ENCODE data around the gene ABHD12.

Gene ABHD12

DNA sequence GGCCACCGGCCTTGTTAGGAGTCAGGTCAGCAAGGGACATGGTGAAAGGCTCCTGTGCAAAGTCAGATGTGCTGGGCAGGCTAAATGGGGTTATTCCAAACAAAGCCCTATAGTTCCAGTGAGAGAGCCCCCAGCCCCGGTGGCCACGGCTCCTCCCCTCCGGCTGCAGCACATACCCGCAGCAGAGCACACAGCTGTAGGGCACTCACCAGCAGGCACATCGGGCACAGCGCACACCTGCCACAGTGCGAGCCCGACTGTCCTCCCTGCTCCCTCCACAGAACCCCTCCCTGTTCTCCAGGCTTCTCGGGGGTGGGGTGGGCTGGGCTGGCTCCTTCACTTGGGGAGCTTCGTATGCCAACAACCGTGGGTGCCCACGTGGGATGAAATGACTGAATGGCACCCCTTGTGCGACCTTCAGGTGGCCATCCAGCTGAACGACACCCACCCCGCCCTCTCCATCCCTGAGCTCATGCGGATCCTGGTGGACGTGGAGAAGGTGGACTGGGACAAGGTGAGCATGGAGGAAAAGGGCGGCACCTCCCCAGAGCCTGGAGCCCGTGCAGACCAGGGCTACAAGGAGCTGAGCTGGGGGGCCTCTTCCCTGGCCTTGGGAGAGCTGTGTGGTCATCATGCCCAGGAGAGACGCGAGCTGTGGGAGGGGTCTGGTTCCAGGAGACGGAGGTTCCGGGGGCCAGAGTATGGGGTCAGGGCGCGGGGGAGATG, 111.8 kb downstream of the ABHD12 start:
- H3K79me1 ChIP-seq (replicated peaks; ENCODE audit: low read length, poor library complexity, severe bottlenecking): peaks cover 50% of the 10 kb centered on the region
- 94% methylated on average over 26 of the region's 26 CpGs for WGBS
- H3K4me3 ChIP-seq (ENCODE audit: insufficient read depth in 1 of 2, low read depth in 1 of 2, low read length in 2 of 2): no peak overlapping the region
- H3K27me3 ChIP-seq (ENCODE audit: control insufficient read depth in 1 of 2, insufficient read depth in 1 of 2, low read length in 2 of 2): no peaks in the 10 kb centered on the region
- no peak overlapping the region for H2AK5ac ChIP-seq (ENCODE audit: low read length, severe bottlenecking)
- H2BK5ac ChIP-seq (ENCODE audit: low read depth, low read length, poor library complexity, severe bottlenecking): no peak overlapping the region
- no peak overlapping the region for H3K18ac ChIP-seq (ENCODE audit: low read depth in 1 of 2, low read length in 2 of 2)
- no peak overlapping the region for H3K4me2 ChIP-seq (ENCODE audit: low read length, poor library complexity, severe bottlenecking)
- H3K36me3 ChIP-seq (ENCODE audit: control insufficient read depth in 1 of 2, insufficient read depth in 2 of 2, low read depth in 1 of 2, low read length in 2 of 2): peaks cover 99 to 100% of the 10 kb centered on the region in 2 experiments
- H3K9me3 ChIP-seq (ENCODE audit: control insufficient read depth, low read length): no peaks in the 10 kb centered on the region
- no peak overlapping the region for H3K27ac ChIP-seq (ENCODE audit: low read length, poor library complexity, severe bottlenecking)
- H3K4me1 ChIP-seq (ENCODE audit: control insufficient read depth, insufficient read depth, low read depth, low read length): peaks cover 43% of the 10 kb centered on the region
- no peak overlapping the region for H2BK12ac ChIP-seq (ENCODE audit: low read length in 2 of 2)
- H4K91ac ChIP-seq (ENCODE audit: low read length): no peak overlapping the region
- no peak overlapping the region for H3K14ac ChIP-seq (ENCODE audit: low read length in 2 of 2)
- H3K23ac ChIP-seq (ENCODE audit: low read length in 2 of 2): no peak overlapping the region
- DNase-seq: no peak
- no peak overlapping the region for H2AFZ ChIP-seq (ENCODE audit: low read depth, low read length)
- no peak overlapping the region for H4K8ac ChIP-seq (ENCODE audit: low read length)
- H3K4ac ChIP-seq (ENCODE audit: low read depth in 1 of 2, low read length in 2 of 2): no peak overlapping the region
- no peak overlapping the region for H2BK120ac ChIP-seq (ENCODE audit: low read depth, low read length)
- H2BK15ac ChIP-seq (ENCODE audit: low read depth, poor library complexity, severe bottlenecking): no peak overlapping the region
- H3K9ac ChIP-seq (ENCODE audit: low read length): no peak overlapping the region

DNA sequence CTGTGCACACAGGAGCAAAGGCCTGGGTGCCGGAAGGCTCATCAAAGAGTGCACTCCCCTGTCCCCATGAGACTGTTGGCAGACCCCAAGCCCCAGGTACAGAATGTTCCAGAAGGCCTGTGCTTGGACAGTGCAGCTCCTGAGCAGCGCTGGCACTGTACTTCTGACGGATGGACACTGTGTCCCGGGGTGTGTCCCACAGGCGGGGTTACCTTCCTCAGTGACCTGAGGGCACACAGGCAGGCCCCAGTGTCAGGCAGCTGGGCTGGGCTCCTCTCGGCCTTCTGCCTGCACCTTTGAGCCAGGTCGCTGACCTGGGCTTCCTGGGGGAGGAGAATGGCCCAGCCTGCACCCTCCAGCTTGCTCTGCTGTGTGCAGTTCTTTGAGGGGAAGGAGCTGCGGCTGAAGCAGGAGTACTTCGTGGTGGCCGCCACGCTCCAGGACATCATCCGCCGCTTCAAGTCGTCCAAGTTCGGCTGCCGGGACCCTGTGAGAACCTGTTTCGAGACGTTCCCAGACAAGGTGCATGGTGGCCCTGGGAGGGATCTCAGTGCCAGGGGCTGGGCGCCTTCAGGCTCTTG, 112.6 kb downstream of the ABHD12 start:
- no peak overlapping the region for H3K9ac ChIP-seq (ENCODE audit: low read length)
- no peak overlapping the region for H3K4me2 ChIP-seq (ENCODE audit: low read length, poor library complexity, severe bottlenecking)
- no peak overlapping the region for H3K4me3 ChIP-seq (ENCODE audit: insufficient read depth in 1 of 2, low read depth in 1 of 2, low read length in 2 of 2)
- peaks cover 99 to 100% of the 10 kb centered on the region in 2 experiments for H3K36me3 ChIP-seq (ENCODE audit: control insufficient read depth in 1 of 2, insufficient read depth in 2 of 2, low read depth in 1 of 2, low read length in 2 of 2)
- no peak overlapping the region for H3K18ac ChIP-seq (ENCODE audit: low read depth in 1 of 2, low read length in 2 of 2)
- H3K14ac ChIP-seq (ENCODE audit: low read length in 2 of 2): no peak overlapping the region
- H2BK15ac ChIP-seq (ENCODE audit: low read depth, poor library complexity, severe bottlenecking): no peak overlapping the region
- H2BK12ac ChIP-seq (ENCODE audit: low read length in 2 of 2): no peak overlapping the region
- no peak overlapping the region for H2BK5ac ChIP-seq (ENCODE audit: low read depth, low read length, poor library complexity, severe bottlenecking)
- no peak overlapping the region for H3K4ac ChIP-seq (ENCODE audit: low read depth in 1 of 2, low read length in 2 of 2)
- H4K91ac ChIP-seq (ENCODE audit: low read length): no peak overlapping the region
- peaks cover 49% of the 10 kb centered on the region for H3K4me1 ChIP-seq (ENCODE audit: control insufficient read depth, insufficient read depth, low read depth, low read length)
- no peak overlapping the region for H2BK120ac ChIP-seq (ENCODE audit: low read depth, low read length)
- H4K8ac ChIP-seq (ENCODE audit: low read length): no peak overlapping the region
- no peaks in the 10 kb centered on the region for H3K9me3 ChIP-seq (ENCODE audit: control insufficient read depth, low read length)
- no peak overlapping the region for H2AK5ac ChIP-seq (ENCODE audit: low read length, severe bottlenecking)
- H3K27ac ChIP-seq (ENCODE audit: low read length, poor library complexity, severe bottlenecking): no peak overlapping the region
- DNase-seq: no peak
- WGBS: 95% methylated on average over 17 of the region's 19 CpGs
- H3K23ac ChIP-seq (ENCODE audit: low read length in 2 of 2): no peak overlapping the region
- no peaks in the 10 kb centered on the region for H3K27me3 ChIP-seq (ENCODE audit: control insufficient read depth in 1 of 2, insufficient read depth in 1 of 2, low read length in 2 of 2)
- H2AFZ ChIP-seq (ENCODE audit: low read depth, low read length): no peak overlapping the region
- H3K79me1 ChIP-seq (replicated peaks; ENCODE audit: low read length, poor library complexity, severe bottlenecking): peaks cover 48% of the 10 kb centered on the region

DNA sequence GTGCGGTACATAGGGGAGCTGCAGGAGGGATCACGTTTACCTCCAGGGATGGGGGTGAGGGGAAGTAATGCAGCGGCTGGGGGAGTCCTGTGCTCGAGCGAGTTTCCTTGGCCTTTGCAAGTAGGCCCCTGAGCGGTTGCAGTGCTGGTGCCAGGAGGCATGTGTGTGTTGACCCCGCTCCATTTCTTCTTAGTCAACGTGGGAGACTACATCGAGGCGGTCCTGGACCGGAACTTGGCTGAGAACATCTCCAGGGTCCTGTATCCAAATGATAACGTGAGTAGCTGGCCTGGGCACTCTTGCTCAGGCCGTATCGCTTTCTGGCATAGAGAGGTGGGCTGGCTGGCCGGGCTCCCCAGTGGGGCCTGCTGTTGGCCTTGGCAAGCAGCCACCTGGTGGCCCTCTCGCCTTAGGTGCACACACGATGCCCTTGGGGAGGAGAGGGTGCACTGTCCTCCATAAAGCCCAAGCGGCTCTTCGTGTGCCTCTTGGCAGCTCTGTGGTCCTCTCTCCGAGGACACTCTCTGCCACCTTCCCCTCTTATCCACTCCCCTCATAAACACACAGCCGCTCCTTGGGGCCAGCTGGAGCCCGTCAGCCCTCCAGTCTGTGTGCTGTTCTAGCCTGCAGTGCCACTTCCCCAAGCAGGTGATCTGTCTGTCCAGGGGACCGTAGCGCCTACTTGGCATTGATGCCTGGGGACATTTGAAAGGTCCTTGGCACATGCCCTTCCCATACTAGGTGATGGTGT, 113.4 kb downstream of the ABHD12 start:
- H2BK15ac ChIP-seq (ENCODE audit: low read depth, poor library complexity, severe bottlenecking): no peak overlapping the region
- no peak overlapping the region for H4K91ac ChIP-seq (ENCODE audit: low read length)
- no peak overlapping the region for H3K23ac ChIP-seq (ENCODE audit: low read length in 2 of 2)
- peaks cover 44% of the 10 kb centered on the region for H3K79me1 ChIP-seq (replicated peaks; ENCODE audit: low read length, poor library complexity, severe bottlenecking)
- peaks cover 99 to 100% of the 10 kb centered on the region in 2 experiments for H3K36me3 ChIP-seq (ENCODE audit: control insufficient read depth in 1 of 2, insufficient read depth in 2 of 2, low read depth in 1 of 2, low read length in 2 of 2)
- H2AFZ ChIP-seq (ENCODE audit: low read depth, low read length): no peak overlapping the region
- H2BK5ac ChIP-seq (ENCODE audit: low read depth, low read length, poor library complexity, severe bottlenecking): no peak overlapping the region
- no peaks in the 10 kb centered on the region for H3K9me3 ChIP-seq (ENCODE audit: control insufficient read depth, low read length)
- H3K27ac ChIP-seq (ENCODE audit: low read length, poor library complexity, severe bottlenecking): no peak overlapping the region
- H2AK5ac ChIP-seq (ENCODE audit: low read length, severe bottlenecking): no peak overlapping the region
- 97% methylated on average over 24 of the region's 24 CpGs for WGBS
- no peak overlapping the region for H3K4me2 ChIP-seq (ENCODE audit: low read length, poor library complexity, severe bottlenecking)
- DNase-seq: no peak
- H2BK12ac ChIP-seq (ENCODE audit: low read length in 2 of 2): no peak overlapping the region
- H3K14ac ChIP-seq (ENCODE audit: low read length in 2 of 2): no peak overlapping the region
- H3K4ac ChIP-seq (ENCODE audit: low read depth in 1 of 2, low read length in 2 of 2): no peak overlapping the region
- H3K18ac ChIP-seq (ENCODE audit: low read depth in 1 of 2, low read length in 2 of 2): no peak overlapping the region
- H2BK120ac ChIP-seq (ENCODE audit: low read depth, low read length): no peak overlapping the region
- H4K8ac ChIP-seq (ENCODE audit: low read length): no peak overlapping the region
- H3K4me1 ChIP-seq (ENCODE audit: control insufficient read depth, insufficient read depth, low read depth, low read length): peaks cover 50% of the 10 kb centered on the region
- no peak overlapping the region for H3K9ac ChIP-seq (ENCODE audit: low read length)
- no peaks in the 10 kb centered on the region for H3K27me3 ChIP-seq (ENCODE audit: control insufficient read depth in 1 of 2, insufficient read depth in 1 of 2, low read length in 2 of 2)
- H3K4me3 ChIP-seq (ENCODE audit: insufficient read depth in 1 of 2, low read depth in 1 of 2, low read length in 2 of 2): no peak overlapping the region

DNA sequence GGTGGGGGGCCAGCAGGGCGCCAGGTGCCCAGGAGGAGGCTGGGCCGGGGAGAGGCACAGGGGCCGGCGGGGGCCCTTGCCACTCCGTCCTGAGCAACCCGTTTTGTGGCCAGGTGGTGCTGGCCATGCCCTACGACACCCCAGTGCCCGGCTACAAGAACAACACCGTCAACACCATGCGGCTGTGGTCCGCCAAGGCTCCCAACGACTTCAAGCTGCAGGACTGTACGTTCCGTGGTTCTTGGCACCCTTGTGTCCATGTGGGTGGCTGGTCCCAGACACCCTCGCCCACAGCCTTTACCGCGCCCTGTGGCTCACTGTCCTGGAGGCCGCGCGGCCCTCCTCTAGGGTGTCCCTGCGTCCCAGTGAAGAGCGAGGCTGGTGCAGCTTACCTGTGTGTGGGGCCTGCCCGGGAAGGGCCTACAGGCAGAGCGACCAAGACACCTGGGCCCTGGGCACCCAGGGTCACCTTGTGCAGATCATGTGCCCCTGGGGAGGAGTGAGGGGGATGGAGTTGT, 114.0 kb downstream of the ABHD12 start:
- H2AFZ ChIP-seq (ENCODE audit: low read depth, low read length): no peak overlapping the region
- peaks cover 48% of the 10 kb centered on the region for H3K4me1 ChIP-seq (ENCODE audit: control insufficient read depth, insufficient read depth, low read depth, low read length)
- no peak overlapping the region for H3K4me2 ChIP-seq (ENCODE audit: low read length, poor library complexity, severe bottlenecking)
- peaks cover 46% of the 10 kb centered on the region for H3K79me1 ChIP-seq (replicated peaks; ENCODE audit: low read length, poor library complexity, severe bottlenecking)
- H4K91ac ChIP-seq (ENCODE audit: low read length): no peak overlapping the region
- no peak overlapping the region for H2BK5ac ChIP-seq (ENCODE audit: low read depth, low read length, poor library complexity, severe bottlenecking)
- no peaks in the 10 kb centered on the region for H3K27me3 ChIP-seq (ENCODE audit: control insufficient read depth in 1 of 2, insufficient read depth in 1 of 2, low read length in 2 of 2)
- WGBS: 97% methylated on average over 23 of the region's 24 CpGs
- no peak overlapping the region for H3K4ac ChIP-seq (ENCODE audit: low read depth in 1 of 2, low read length in 2 of 2)
- peaks cover 99 to 100% of the 10 kb centered on the region in 2 experiments for H3K36me3 ChIP-seq (ENCODE audit: control insufficient read depth in 1 of 2, insufficient read depth in 2 of 2, low read depth in 1 of 2, low read length in 2 of 2)
- H3K23ac ChIP-seq (ENCODE audit: low read length in 2 of 2): no peak overlapping the region
- H3K9me3 ChIP-seq (ENCODE audit: control insufficient read depth, low read length): no peaks in the 10 kb centered on the region
- H2BK12ac ChIP-seq (ENCODE audit: low read length in 2 of 2): no peak overlapping the region
- no peak overlapping the region for H3K18ac ChIP-seq (ENCODE audit: low read depth in 1 of 2, low read length in 2 of 2)
- DNase-seq: no peak
- H3K14ac ChIP-seq (ENCODE audit: low read length in 2 of 2): no peak overlapping the region
- H3K4me3 ChIP-seq (ENCODE audit: insufficient read depth in 1 of 2, low read depth in 1 of 2, low read length in 2 of 2): no peak overlapping the region
- no peak overlapping the region for H3K27ac ChIP-seq (ENCODE audit: low read length, poor library complexity, severe bottlenecking)
- no peak overlapping the region for H2BK120ac ChIP-seq (ENCODE audit: low read depth, low read length)
- no peak overlapping the region for H2AK5ac ChIP-seq (ENCODE audit: low read length, severe bottlenecking)
- no peak overlapping the region for H3K9ac ChIP-seq (ENCODE audit: low read length)
- no peak overlapping the region for H2BK15ac ChIP-seq (ENCODE audit: low read depth, poor library complexity, severe bottlenecking)
- no peak overlapping the region for H4K8ac ChIP-seq (ENCODE audit: low read length)

Measured in mesenchymal stem cell (in vitro differentiated cells and primary cell).